Left ventricle myocardium inferior (tissue), 1 donor: ENCODE results near the gene GJD4. TPM values are rescaled to one million over a fixed set of nuclear protein-coding genes. Genes with fewer than 3 reads are reported as not detected.
A peak's percentile ranks its signal among the peaks of the same experiment; 100 is the strongest.

Experiments
- DNase-seq: peaks from one replicate; pipeline ENCODE4 v3.0.0-alpha.2; 2020
- H3K27ac ChIP-seq: fragments of 200-600 bp; replicated peaks from 2 replicates; pipeline ENCODE4 v1.8.0; 2021
- H3K27me3 ChIP-seq: fragments of 200-600 bp; 2 replicates; pipeline ENCODE4 v1.8.0; 2021; ENCODE audit warnings: low read depth
- H3K36me3 ChIP-seq: fragments of 200-600 bp; 2 replicates; pipeline ENCODE4 v1.8.0; 2021
- H3K4me1 ChIP-seq: fragments of 200-600 bp; 2 replicates; pipeline ENCODE4 v1.8.0; 2021
- H3K4me3 ChIP-seq: fragments of 200-600 bp; 2 replicates; pipeline ENCODE4 v1.8.0; 2021; ENCODE audit warnings: mild to moderate bottlenecking, moderate library complexity
- H3K9me3 ChIP-seq: fragments of 200-600 bp; replicated peaks from 2 replicates; pipeline ENCODE4 v1.8.0; 2021
- intact Hi-C: fragments of 100-400 bp; cut with micrococcal nuclease; formaldehyde crosslinking; loops from one replicate; pipeline ENCODE4 v1.11.0; 2022
- total RNA-seq: library from RNA; stranded (reverse); fragmentation: NEBNext Ultra II Directional; extraction: Animal tissue kit (Norgen Biotek cat#: 25700); gene quantifications from one replicate; pipeline ENCODE4 v1.2.1, GENCODE V29; 2021
- TF ChIP-seq, protein P1 (sequence below): fragments of 200-600 bp; IDR thresholded peaks from 2 replicates; pipeline ENCODE4 v1.8.0; 2021; ENCODE audit warnings: antibody characterized with exemption, mild to moderate bottlenecking, borderline replicate concordance
- donor health status: DM: no; HTN: yes; CAD: no; lungs with severe emphysema.

The GJD4 gene
- total RNA-seq, 1 donor from 2014 or later, result not detected

DNA sequence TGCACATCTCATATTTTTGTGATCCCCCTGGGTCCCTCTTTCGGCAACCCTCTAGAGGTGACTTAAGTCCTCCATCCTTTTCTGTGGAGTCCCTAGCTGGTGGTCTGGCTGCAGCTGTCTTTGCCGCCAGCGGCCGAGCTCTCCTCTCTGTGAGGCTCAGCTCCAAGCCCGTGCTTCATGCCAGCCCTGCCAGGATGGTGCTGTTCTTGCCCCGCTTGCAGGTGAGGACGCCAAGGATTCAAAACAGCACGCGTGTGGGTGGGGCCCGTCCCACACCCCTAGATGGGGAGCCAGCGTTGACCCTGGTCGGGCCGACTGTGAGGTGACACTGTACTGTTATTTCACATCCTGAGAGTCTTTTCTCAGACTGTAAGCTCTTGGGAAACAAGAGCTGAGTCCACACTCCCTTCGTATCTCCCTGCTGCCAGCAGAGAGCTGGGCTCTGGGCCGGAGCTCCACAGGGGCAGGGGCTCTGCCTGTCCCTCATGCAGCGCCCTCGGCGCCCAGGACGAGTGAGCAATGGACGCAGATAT, 36.6 kb upstream of the GJD4 start:
- Histone ChIP-seq H3K27me3 (no peaks in the 10 kb centered on the region), H3K9me3 (no peaks in the 10 kb centered on the region), H3K4me1 (peaks cover 46% of the 10 kb centered on the region), H3K27ac (no peak overlapping the region), H3K4me3 (no peak overlapping the region), H3K36me3 (peaks cover 46% of the 10 kb centered on the region)
- DNase-seq, result no peak
- intact Hi-C loops, result loop anchor here (10.0 kb wide), 1 partner anchor 234 kb away; the partner anchor contains the start of gene CCNY
- TF ChIP-seq, protein P1, sequence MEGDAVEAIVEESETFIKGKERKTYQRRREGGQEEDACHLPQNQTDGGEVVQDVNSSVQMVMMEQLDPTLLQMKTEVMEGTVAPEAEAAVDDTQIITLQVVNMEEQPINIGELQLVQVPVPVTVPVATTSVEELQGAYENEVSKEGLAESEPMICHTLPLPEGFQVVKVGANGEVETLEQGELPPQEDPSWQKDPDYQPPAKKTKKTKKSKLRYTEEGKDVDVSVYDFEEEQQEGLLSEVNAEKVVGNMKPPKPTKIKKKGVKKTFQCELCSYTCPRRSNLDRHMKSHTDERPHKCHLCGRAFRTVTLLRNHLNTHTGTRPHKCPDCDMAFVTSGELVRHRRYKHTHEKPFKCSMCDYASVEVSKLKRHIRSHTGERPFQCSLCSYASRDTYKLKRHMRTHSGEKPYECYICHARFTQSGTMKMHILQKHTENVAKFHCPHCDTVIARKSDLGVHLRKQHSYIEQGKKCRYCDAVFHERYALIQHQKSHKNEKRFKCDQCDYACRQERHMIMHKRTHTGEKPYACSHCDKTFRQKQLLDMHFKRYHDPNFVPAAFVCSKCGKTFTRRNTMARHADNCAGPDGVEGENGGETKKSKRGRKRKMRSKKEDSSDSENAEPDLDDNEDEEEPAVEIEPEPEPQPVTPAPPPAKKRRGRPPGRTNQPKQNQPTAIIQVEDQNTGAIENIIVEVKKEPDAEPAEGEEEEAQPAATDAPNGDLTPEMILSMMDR, result no peak

DNA sequence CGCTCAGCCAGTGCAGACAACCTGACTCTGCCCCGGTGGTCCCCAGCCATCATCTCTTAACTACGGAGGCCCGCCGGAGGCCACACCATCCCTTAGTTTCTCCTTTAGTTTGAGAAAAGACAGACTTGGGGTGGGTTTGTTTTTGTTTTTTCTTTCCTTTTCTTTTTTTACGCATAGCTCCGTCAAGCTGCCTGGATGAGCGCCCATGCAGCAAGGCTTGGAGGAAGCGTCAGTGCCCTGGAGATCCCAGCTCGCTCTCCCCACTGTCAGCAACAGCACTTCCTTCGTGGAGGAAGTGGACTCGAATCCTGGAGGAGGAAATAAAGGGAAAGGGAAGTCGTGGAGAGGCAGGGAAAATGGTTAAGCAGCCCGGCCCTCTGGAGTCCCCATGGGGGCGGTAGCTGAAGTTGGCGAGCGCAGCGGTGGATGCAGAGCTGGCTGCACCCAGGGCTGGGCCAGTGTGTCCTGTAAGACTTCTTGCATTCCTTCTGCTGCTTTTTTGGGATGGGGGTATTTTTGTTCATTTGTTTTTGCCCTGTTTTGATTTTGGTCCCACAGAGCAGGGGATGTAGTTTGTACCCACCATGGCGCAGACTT, 35.9 kb upstream of the GJD4 start:
- H3K36me3 ChIP-seq, result peaks cover 49% of the 10 kb centered on the region
- H3K4me1 ChIP-seq, result peaks cover 39% of the 10 kb centered on the region
- no peaks in the 10 kb centered on the region for H3K27me3 ChIP-seq
- intact Hi-C loops, result loop anchor here (10.0 kb wide), 1 partner anchor 234 kb away; the partner anchor contains the start of gene CCNY
- H3K9me3 ChIP-seq, result no peaks in the 10 kb centered on the region
- peak overlapping the region; percentile 1 for H3K27ac ChIP-seq
- no peak overlapping the region for H3K4me3 ChIP-seq
- TF ChIP-seq, protein P1, result no peak
- DNase-seq, result no peak

DNA sequence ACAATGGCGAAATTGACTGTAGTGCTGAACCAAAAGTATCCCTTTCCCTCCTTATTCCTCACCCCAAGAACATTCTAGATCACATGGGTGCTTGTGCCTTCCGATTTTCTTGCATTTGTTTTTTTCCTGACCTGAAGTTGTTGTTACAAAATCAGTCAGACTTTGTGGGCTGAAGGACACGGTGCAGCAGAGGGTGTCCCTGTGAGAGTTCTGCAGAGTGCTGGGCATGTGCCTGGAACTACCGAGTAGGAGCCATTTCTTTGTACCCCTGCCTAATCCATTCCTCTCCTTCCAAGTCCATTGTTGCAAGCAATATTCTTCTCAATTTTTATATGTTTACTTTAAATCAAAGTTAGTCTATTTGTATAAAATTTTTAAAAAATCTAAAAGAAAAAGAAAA, 35.3 kb upstream of the GJD4 start:
- H3K27me3 ChIP-seq, result no peaks in the 10 kb centered on the region
- TF ChIP-seq, protein P1, result no peak
- no peaks in the 10 kb centered on the region for H3K9me3 ChIP-seq
- H3K36me3 ChIP-seq, result peaks cover 53% of the 10 kb centered on the region
- intact Hi-C loops, result loop anchor here (10.0 kb wide), 1 partner anchor 235 kb away; the partner anchor contains the start of gene CCNY
- no peak overlapping the region for H3K4me3 ChIP-seq
- no peak for DNase-seq
- H3K27ac ChIP-seq, result peak overlapping the region; percentile 1
- H3K4me1 ChIP-seq, result peaks cover 33% of the 10 kb centered on the region

DNA sequence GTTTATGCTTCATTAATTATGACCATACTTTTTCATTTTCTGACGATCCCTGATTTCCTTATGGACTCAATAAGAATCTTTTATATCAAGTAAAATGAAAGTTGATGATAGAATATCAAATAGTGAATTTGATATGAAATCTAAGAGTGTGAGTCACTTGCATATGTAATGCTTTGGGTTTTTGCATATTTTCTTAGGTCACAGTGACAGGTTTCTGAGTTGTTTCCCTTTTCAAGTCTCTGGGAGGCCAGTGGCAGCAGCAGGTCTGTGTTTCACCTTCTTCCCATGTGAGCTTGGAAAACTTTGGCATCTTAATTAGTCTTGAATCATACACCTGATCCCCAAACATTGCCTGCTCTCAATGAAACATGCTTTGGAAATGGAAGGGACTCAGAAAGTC, 34.7 kb upstream of the GJD4 start:
- H3K27me3 ChIP-seq, result no peaks in the 10 kb centered on the region
- H3K27ac ChIP-seq, result no peak overlapping the region
- H3K36me3 ChIP-seq, result peaks cover 56% of the 10 kb centered on the region
- intact Hi-C loops, result no loop called here
- no peak for DNase-seq
- H3K4me1 ChIP-seq, result peaks cover 27% of the 10 kb centered on the region
- H3K9me3 ChIP-seq, result no peaks in the 10 kb centered on the region
- TF ChIP-seq, protein P1, result no peak
- no peak overlapping the region for H3K4me3 ChIP-seq

DNA sequence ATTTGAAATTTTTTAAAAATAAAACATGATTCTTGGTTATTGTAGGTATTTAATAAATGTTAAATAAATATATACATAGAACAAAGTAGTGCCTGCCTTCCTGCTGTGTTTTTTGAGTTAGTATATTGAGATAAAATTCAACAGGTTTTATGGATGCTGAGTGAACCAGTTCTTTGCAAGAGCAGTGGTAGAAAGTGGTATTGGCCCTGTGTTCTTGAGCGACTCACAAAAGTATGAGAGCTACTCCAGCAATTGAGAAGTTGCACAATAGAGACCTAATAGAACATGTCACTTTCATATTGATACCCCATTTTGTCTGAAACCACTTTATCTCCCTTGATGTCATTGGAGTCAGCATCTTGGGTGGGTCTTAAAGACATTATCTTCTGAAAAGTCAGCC, 32.6 kb upstream of the GJD4 start:
- Histone ChIP-seq H3K4me1 (peaks cover 11% of the 10 kb centered on the region), H3K36me3 (peaks cover 51% of the 10 kb centered on the region), H3K27me3 (no peaks in the 10 kb centered on the region), H3K27ac (no peak overlapping the region), H3K9me3 (no peaks in the 10 kb centered on the region), H3K4me3 (no peak overlapping the region)
- intact Hi-C loops, result no loop called here
- DNase-seq, result no peak
- TF ChIP-seq, protein P1, result no peak
